ENCODE results near the gene ASTN1.

The ASTN1 gene

GRCh38 chr1:177021687-177022086 is 142.8 kb downstream of the ASTN1 start:
- no peak for TF ChIP-seq CTCF (IDR thresholded peaks at IDR 0.05; ENCODE audit: control insufficient read depth, insufficient read depth, low read depth, low read length, missing control alignments)
- H3K4me3 ChIP-seq (ENCODE audit: control insufficient read depth, low read depth, low read length): no peak overlapping the region
- no peak for DNase-seq (ENCODE audit: low read depth)

- H3K4me3 ChIP-seq (ENCODE audit: control insufficient read depth, low read depth, low read length): no peak overlapping the region
- TF ChIP-seq CTCF (IDR thresholded peaks at IDR 0.05; ENCODE audit: control insufficient read depth, insufficient read depth, low read depth, low read length, missing control alignments): no peak
- DNase-seq (ENCODE audit: low read depth): no peak
Measured at GRCh38 chr1:177020851-177021589, 143.5 kb downstream of the ASTN1 start.

- no peak for TF ChIP-seq CTCF (IDR thresholded peaks at IDR 0.05; ENCODE audit: control insufficient read depth, insufficient read depth, low read depth, low read length, missing control alignments)
- no peak overlapping the region for H3K4me3 ChIP-seq (ENCODE audit: control insufficient read depth, low read depth, low read length)
- no peak for DNase-seq (ENCODE audit: low read depth)
Measured at GRCh38 chr1:177017287-177017852, 147.1 kb downstream of the ASTN1 start.

- TF ChIP-seq CTCF (IDR thresholded peaks at IDR 0.05; ENCODE audit: control insufficient read depth, insufficient read depth, low read depth, low read length, missing control alignments): no peak
- DNase-seq (ENCODE audit: low read depth): no peak
Measured at GRCh38 chr1:177014325-177014724, 150.2 kb downstream of the ASTN1 start.

DNA sequence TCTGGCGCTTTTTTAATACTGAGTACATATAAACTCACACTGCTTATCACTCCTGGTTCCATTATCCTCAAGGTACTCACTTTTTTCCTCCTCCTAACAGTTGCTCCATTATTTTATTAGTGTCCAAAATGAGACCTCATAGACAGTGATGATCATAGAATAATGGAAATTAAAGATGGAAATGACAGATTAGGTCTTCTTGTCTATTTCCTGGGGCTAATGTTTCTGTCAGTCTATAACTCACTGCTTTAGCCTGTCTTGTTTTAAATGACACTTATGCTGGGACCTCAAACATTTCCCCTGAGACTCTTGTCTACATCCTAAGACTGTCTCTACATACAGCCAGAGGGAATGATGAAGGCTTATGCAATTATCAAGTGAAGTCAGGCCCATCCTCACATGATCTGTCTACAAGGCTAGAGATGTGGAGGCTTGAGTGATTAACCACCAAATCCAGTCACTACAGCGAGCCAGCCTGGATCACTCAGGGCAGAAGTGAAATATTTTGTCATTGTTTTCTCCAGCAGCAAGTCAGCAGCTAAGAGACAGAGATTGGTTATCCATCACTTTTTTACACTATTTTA is 152.1 kb downstream of the ASTN1 start:
- no peak for DNase-seq (ENCODE audit: low read depth)
- no peak overlapping the region for H3K4me3 ChIP-seq (ENCODE audit: control insufficient read depth, low read depth, low read length)
- no peak for TF ChIP-seq CTCF (IDR thresholded peaks at IDR 0.05; ENCODE audit: control insufficient read depth, insufficient read depth, low read depth, low read length, missing control alignments)

More at GRCh38 chr1:177014325-177014724, 150.2 kb downstream of the ASTN1 start:
- no peak overlapping the region for H3K4me3 ChIP-seq (ENCODE audit: control insufficient read depth, low read depth, low read length)

DNA sequence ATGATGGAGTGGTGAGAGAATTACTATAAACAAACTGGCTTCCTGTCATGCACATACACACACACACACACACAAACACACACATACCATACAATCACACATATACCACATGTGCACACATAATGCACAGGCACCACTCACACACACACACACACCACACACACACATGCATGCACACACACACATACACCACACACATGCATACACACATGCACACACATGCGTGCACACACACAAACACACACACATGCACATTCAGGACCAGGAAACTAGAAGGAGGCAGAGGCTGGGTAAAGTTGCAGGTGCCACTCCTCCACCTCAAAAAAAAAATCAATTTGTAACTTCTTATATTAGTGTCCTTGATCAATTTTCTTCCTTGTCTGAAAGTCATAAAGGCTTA is 153.0 kb downstream of the ASTN1 start:
- DNase-seq (ENCODE audit: low read depth): no peak
- H3K4me3 ChIP-seq (ENCODE audit: control insufficient read depth, low read depth, low read length): no peak overlapping the region
- no peak for TF ChIP-seq CTCF (IDR thresholded peaks at IDR 0.05; ENCODE audit: control insufficient read depth, insufficient read depth, low read depth, low read length, missing control alignments)

All from AG09309 (cell line).